Mucosa of descending colon (tissue), 3 donors: ENCODE measurements around the gene LAMB4. TPM values are rescaled to one million over a fixed set of nuclear protein-coding genes. Genes with fewer than 3 reads are reported as not detected.

Experiments
- ATAC-seq: fragments of 200-7000 bp; cut with Tn5 transposase; one replicate; pipeline ENCODE4 v1.9.1; 2020; ENCODE audit warnings: mild to moderate bottlenecking, moderate library complexity
- DNase-seq, 3 donors: peaks; one replicate each; pipeline ENCODE4 v3.0.0-alpha.2; 2020
- H3K36me3 ChIP-seq: fragments of 200-600 bp; one replicate; pipeline ENCODE4 v1.8.0; 2021; ENCODE audit warnings: low read depth, mild to moderate bottlenecking
- H3K4me1 ChIP-seq: fragments of 200-600 bp; one replicate; pipeline ENCODE4 v1.8.0; 2021; ENCODE audit warnings: low read depth, mild to moderate bottlenecking
- H3K4me3 ChIP-seq: fragments of 200-600 bp; one replicate; pipeline ENCODE4 v1.8.0; 2021; ENCODE audit warnings: mild to moderate bottlenecking
- H3K9me3 ChIP-seq: fragments of 200-600 bp; one replicate; pipeline ENCODE4 v1.8.0; 2021; ENCODE audit warnings: mild to moderate bottlenecking
- intact Hi-C, 2 donors: fragments of 100-400 bp; cut with DNase I in 1 of 2; cut with micrococcal nuclease in 1 of 2; formaldehyde crosslinking; loops; one replicate each; pipeline versions ENCODE4 v1.11.0 to v1.11.1; 2022; cut with DNase I, micrococcal nuclease
- total RNA-seq, 3 donors: library from RNA; stranded (reverse); fragmentation: NEBNext Ultra II Directional in 2 of 3; extraction: Animal tissue kit (Norgen Biotek cat#: 25700) in 2 of 3; gene quantifications; one replicate each; pipeline versions ENCODE4 v1.2.1 to v1.2.4, GENCODE V29; 2021 to 2023
- TF ChIP-seq, protein P1 (sequence below): fragments of 200-600 bp; IDR thresholded peaks from one replicate; pipeline ENCODE4 v1.8.0; 2022; ENCODE audit warnings: antibody characterized with exemption, mild to moderate bottlenecking
- donor health status: DM: no; HTN: no; CAD: no; lungs with moderate emphysema.
- donor health status: DM: no; HTN: no; CAD: no.
- donor health status: DM: no; HTN: yes; CAD: no.

The LAMB4 gene
- total RNA-seq, 3 donors from 2014 or later, result 0.22 TPM; not detected in 2

DNA sequence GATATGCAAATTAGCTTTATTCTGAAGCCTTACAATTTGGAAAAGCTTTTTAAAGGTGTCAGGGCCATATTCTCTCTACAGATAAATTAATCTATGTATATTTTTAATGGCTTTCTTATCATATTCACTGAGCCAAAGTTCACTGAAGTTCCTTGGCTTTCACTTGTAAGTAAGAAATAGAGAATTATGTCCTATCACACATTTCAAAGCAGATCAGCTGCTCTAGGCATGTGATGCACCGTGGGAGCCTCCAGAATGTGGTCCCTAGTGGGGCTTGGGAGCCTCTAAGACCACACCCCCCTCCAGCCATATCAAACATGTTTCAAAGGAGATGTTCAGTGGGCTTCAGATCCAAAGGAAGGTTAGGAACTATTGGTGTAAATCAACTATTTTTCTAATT lies 51.5 kb downstream of the LAMB4 start:
- H3K4me3 ChIP-seq, result no peak overlapping the region
- H3K4me1 ChIP-seq, result peaks cover 9% of the 10 kb centered on the region
- TF ChIP-seq, protein P1, sequence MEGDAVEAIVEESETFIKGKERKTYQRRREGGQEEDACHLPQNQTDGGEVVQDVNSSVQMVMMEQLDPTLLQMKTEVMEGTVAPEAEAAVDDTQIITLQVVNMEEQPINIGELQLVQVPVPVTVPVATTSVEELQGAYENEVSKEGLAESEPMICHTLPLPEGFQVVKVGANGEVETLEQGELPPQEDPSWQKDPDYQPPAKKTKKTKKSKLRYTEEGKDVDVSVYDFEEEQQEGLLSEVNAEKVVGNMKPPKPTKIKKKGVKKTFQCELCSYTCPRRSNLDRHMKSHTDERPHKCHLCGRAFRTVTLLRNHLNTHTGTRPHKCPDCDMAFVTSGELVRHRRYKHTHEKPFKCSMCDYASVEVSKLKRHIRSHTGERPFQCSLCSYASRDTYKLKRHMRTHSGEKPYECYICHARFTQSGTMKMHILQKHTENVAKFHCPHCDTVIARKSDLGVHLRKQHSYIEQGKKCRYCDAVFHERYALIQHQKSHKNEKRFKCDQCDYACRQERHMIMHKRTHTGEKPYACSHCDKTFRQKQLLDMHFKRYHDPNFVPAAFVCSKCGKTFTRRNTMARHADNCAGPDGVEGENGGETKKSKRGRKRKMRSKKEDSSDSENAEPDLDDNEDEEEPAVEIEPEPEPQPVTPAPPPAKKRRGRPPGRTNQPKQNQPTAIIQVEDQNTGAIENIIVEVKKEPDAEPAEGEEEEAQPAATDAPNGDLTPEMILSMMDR, result no peak
- no peak for ATAC-seq
- intact Hi-C loops, result no loop called here
- H3K36me3 ChIP-seq, result no peaks in the 10 kb centered on the region
- DNase-seq, result no peak
- no peaks in the 10 kb centered on the region for H3K9me3 ChIP-seq

DNA sequence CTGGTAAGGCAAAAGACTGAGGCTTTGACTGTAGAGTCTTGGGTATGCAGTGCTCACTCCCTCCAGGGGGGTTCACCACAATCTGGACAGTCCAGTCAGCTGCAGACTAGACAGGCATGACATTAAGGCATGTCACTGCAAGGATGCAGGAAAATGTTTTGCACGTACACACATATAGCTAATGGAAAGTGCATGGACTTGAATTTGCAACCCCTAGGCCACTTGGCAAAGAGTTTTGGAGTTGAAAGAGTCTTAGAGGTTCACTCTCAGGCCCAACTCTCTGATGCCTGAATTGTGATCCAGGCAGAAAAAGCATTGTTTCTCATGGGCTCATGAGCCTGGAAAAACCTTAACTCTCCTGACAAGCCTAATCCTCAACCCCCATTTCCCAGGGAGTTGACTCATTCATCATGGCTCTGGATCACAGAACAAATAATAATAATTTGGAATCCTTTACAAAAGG lies 51.9 kb downstream of the LAMB4 start:
- intact Hi-C loops, result no loop called here
- peaks cover 10% of the 10 kb centered on the region for H3K4me1 ChIP-seq
- H3K4me3 ChIP-seq, result no peak overlapping the region
- TF ChIP-seq, protein P1, result no peak
- ATAC-seq, result no peak
- H3K9me3 ChIP-seq, result no peaks in the 10 kb centered on the region
- DNase-seq, result no peak
- no peaks in the 10 kb centered on the region for H3K36me3 ChIP-seq

DNA sequence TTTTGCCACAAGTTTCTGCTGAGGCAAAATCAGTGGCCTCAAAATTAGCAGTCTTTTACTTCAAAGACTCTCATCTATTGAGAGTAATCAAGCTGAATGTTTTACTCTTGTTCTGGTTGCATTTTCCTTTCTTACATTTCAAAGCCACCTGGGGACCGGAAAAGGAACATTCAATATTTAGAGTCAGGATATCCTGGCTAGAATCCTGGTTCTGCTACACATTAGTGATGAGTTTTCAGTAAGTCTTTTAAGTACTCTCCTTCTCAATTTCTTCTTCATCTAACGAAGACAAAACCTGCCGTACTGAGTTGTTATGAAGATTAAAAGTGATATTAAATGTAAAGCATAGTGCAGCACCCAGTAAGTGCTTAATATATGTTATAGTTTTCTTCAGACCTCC lies 52.5 kb downstream of the LAMB4 start:
- ATAC-seq, result no peak
- DNase-seq, result no peak
- intact Hi-C loops, result no loop called here

DNA sequence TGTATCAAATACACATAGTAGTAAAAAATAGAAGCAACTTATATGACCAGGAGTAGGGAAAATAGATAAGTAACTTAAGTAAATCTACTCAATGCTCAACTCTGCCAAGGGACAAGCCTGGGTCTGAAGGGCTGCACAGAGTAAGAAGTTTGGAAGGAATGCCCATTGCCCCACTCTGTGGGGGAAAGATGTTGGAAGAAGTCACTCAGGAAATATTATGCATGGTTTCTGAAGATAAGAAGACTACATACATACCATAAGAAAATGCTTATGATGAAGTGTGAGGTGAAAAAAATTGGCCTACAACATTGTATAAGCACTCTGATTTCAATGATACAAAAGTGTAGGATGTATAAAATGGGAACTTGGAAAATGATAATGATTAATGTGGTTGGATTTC lies 54.0 kb downstream of the LAMB4 start:
- Histone ChIP-seq H3K4me3 (no peak overlapping the region), H3K9me3 (no peaks in the 10 kb centered on the region), H3K4me1 (peaks cover 10% of the 10 kb centered on the region), H3K36me3 (no peaks in the 10 kb centered on the region)
- ATAC-seq (no peak), DNase-seq (no peak)
- TF ChIP-seq, protein P1, result no peak
- intact Hi-C loops, result no loop called here

More for the DNA sequence above, 52.5 kb downstream of the LAMB4 start:
- Histone ChIP-seq H3K4me1 (peaks cover 10% of the 10 kb centered on the region), H3K9me3 (no peaks in the 10 kb centered on the region), H3K36me3 (no peaks in the 10 kb centered on the region), H3K4me3 (no peak overlapping the region)
- TF ChIP-seq, protein P1, result no peak

DNA sequence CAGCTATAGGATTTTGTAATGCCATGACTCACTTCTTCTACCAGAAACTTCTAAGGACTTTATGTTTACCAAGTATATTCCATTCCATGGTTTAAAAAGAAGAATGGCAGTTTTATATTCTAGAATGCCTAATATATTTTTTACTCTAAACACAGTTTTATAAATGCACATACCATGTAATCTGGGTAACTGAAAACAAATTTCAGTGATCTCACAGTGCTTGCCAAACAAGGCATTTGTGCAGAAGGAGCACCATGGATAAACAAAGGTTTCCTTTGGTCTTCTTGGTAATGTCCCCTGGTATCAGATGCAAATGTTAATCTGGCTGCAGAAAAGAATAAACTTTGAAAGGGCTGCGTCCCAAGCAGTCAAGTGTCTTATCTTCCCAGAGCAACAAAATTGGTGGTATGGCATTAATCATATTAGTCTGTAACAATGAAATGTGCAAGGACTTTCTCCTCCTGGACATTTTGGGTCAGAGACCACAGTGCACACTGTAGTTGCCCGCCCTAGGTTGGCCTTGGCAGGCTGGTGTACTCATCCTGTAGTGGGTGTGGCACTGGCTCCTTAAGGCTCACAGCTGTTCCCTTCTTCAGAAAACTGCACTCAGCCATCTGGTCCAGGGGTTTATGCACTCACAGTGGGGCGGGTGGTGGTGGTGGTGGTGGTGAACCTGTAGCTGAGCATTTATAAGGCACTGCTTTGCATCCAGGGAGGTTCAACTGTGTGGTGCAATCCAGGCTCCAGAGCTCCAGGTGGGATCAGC lies 56.7 kb downstream of the LAMB4 start:
- Histone ChIP-seq H3K9me3 (no peaks in the 10 kb centered on the region), H3K36me3 (no peaks in the 10 kb centered on the region), H3K4me3 (no peak overlapping the region), H3K4me1 (peaks cover 3% of the 10 kb centered on the region)
- ATAC-seq (peak; percentile 60), DNase-seq (no peak)
- intact Hi-C loops, result no loop called here
- TF ChIP-seq, protein P1, result no peak
